Hepatocyte (in vitro differentiated cells): ENCODE data around the gene PRSS36. TPM values are rescaled to one million over a fixed set of nuclear protein-coding genes. Genes with fewer than 3 reads are reported as not detected.
"Not testable (repeated sequence)": the region's sequence is repeated elsewhere in the genome, so short reads cannot be mapped to it uniquely, and the experiment has no call there.

ENCODE experiments used
- DNase-seq: peaks from one replicate; pipeline ENCODE4 v3.0.0-alpha.2; 2016; ENCODE audit warnings: low spot score
- H2AFZ ChIP-seq: fragments of 200-600 bp; sonication (generic); 2 replicates; pipeline ENCODE4 v1.6.0; 2016; ENCODE audit warnings: antibody characterized with exemption, mild to moderate bottlenecking
- H3K27ac ChIP-seq: fragments of 200-600 bp; sonication (generic); 2 replicates; pipeline ENCODE4 v1.5.1; 2016; ENCODE audit warnings: mild to moderate bottlenecking
- H3K27me3 ChIP-seq: fragments of 200-600 bp; sonication (generic); 2 replicates; pipeline ENCODE4 v1.6.1; 2016
- H3K36me3 ChIP-seq: fragments of 200-600 bp; sonication (generic); replicated peaks from 2 replicates; pipeline ENCODE4 v1.5.1; 2016; ENCODE audit warnings: low read depth; ENCODE audit not compliant: insufficient read depth
- H3K4me1 ChIP-seq: fragments of 200-600 bp; sonication (generic); 2 replicates; pipeline ENCODE4 v1.5.1; 2016; ENCODE audit warnings: mild to moderate bottlenecking, moderate library complexity; ENCODE audit not compliant: insufficient read depth
- H3K4me2 ChIP-seq: fragments of 200-600 bp; sonication (generic); 2 replicates; pipeline ENCODE4 v1.6.0; 2016
- H3K4me3 ChIP-seq: fragments of 200-600 bp; sonication (generic); 2 replicates; pipeline ENCODE4 v1.5.1; 2016; ENCODE audit warnings: mild to moderate bottlenecking
- H3K79me2 ChIP-seq: fragments of 200-600 bp; sonication (generic); 2 replicates; pipeline ENCODE4 v1.6.0; 2017; ENCODE audit warnings: mild to moderate bottlenecking
- H3K9me2 ChIP-seq: fragments of 200-600 bp; sonication (generic); replicated peaks from 2 replicates; pipeline ENCODE4 v1.6.0; 2017; ENCODE audit warnings: mild to moderate bottlenecking; ENCODE audit not compliant: insufficient read depth
- H3K9me3 ChIP-seq: fragments of 200-600 bp; sonication (generic); 2 replicates; pipeline ENCODE4 v1.5.1; 2016; ENCODE audit warnings: low read depth, mild to moderate bottlenecking
- H4K20me1 ChIP-seq: fragments of 200-600 bp; sonication (generic); 2 replicates; pipeline ENCODE4 v1.6.0; 2016; ENCODE audit warnings: mild to moderate bottlenecking; ENCODE audit not compliant: insufficient read depth, poor library complexity, severe bottlenecking
- CTCF ChIP-seq: fragments of 200-600 bp; sonication (generic); IDR thresholded peaks from 2 replicates; pipeline ENCODE4 v1.5.1; 2016; ENCODE audit warnings: antibody characterized with exemption, mild to moderate bottlenecking; ENCODE audit not compliant: poor library complexity
- EZH2 ChIP-seq: fragments of 200-600 bp; sonication (generic); IDR thresholded peaks from 2 replicates; pipeline ENCODE4 v1.6.1; 2016; ENCODE audit warnings: antibody characterized with exemption, mild to moderate bottlenecking, borderline replicate concordance
- EZH2phosphoT487 ChIP-seq: fragments of 200-600 bp; sonication (generic); IDR thresholded peaks from one replicate; pipeline ENCODE4 v1.6.1; 2018; ENCODE audit warnings: antibody characterized with exemption, mild to moderate bottlenecking, low read depth, moderate library complexity; ENCODE audit not compliant: unreplicated experiment, severe bottlenecking
- WGBS: methylation state at CpG from one replicate; pipeline ENCODE4 v1.1.6; 2016; ENCODE audit warnings: low lambda C conversion rate; ENCODE audit errors: missing lambda C conversion rate; 5-methylcytosine and 5-hydroxymethylcytosine counted together
- polyA plus RNA-seq: library from polyadenylated mRNA; unstranded; fragments of >200 nt; fragmentation: Nextera tagmentation; extraction: Ambion mirVana; gene quantifications from 2 replicates; pipeline ENCODE4 v1.2.1, GENCODE V29; 2016
- total RNA-seq: library from RNA; depleted of rRNA; stranded (reverse); fragments of >200 nt; gene quantifications from 2 replicates; pipeline ENCODE4 v1.2.3, GENCODE V29; 2014

The PRSS36 gene
- total and polyA plus RNA-seq, 2 experiments from 2014 or later: 0.63 to 1.4 TPM

- Histone ChIP-seq H3K4me2 (peak within 1 kb of the TSS; percentile 80), H3K27me3 (no peaks in the 10 kb centered on the region), H3K9me3 (no peaks in the 10 kb centered on the region), H2AFZ (peak within 1 kb of the TSS; percentile 40), H3K4me1 (peaks cover 18% of the 10 kb centered on the region), H3K27ac (peak within 1 kb of the TSS; percentile 94), H4K20me1 (peaks cover 43% of the 10 kb centered on the region), H3K79me2 (peaks cover 48% of the 10 kb centered on the region), H3K9me2 (no peaks in the 10 kb centered on the region), H3K36me3 (no peaks in the 10 kb centered on the region), H3K4me3 (peak within 1 kb of the TSS; percentile 71)
- WGBS: under 1% methylated on average over 53 of the region's 69 CpGs
- no peak for TF ChIP-seq CTCF
- no peak for TF ChIP-seq EZH2
- TF ChIP-seq EZH2phosphoT487: no peak
- DNase-seq: peak; percentile 96
Measured at GRCh38 chr16:31179747-31180459, 30.0 kb upstream of the PRSS36 start, which contains the start of gene FUS. Gene FUS, plus strand, starts transcription at chr16:31180139. Its CDS starts 76 bp downstream, at chr16:31180215.

- peak overlapping the region; percentile 31 for H2AFZ ChIP-seq
- peaks cover 41% of the 10 kb centered on the region for H3K79me2 ChIP-seq
- peak overlapping the region; percentile 94 for H3K27ac ChIP-seq
- no peak for DNase-seq
- peaks cover 36% of the 10 kb centered on the region for H4K20me1 ChIP-seq
- H3K27me3 ChIP-seq: no peaks in the 10 kb centered on the region
- no peaks in the 10 kb centered on the region for H3K9me3 ChIP-seq
- peak overlapping the region; percentile 59 for H3K4me3 ChIP-seq
- no peaks in the 10 kb centered on the region for H3K36me3 ChIP-seq
- H3K4me1 ChIP-seq: peaks cover 18% of the 10 kb centered on the region
- peak overlapping the region; percentile 80 for H3K4me2 ChIP-seq
- no peaks in the 10 kb centered on the region for H3K9me2 ChIP-seq
- WGBS: 4% methylated on average over 22 of the region's 27 CpGs
- TF ChIP-seq EZH2phosphoT487 (no peak), EZH2 (no peak), CTCF (no peak)
Measured at GRCh38 chr16:31179219-31179746, 29.4 kb upstream of the PRSS36 start.

- Histone ChIP-seq H3K79me2 (peaks cover 20% of the 10 kb centered on the region), H3K4me1 (peaks cover 6% of the 10 kb centered on the region), H3K4me3 (no peak overlapping the region), H3K27me3 (no peaks in the 10 kb centered on the region), H3K9me3 (no peaks in the 10 kb centered on the region), H3K27ac (no peak overlapping the region), H3K4me2 (no peak overlapping the region), H3K36me3 (no peaks in the 10 kb centered on the region), H4K20me1 (peaks cover 15% of the 10 kb centered on the region), H3K9me2 (no peaks in the 10 kb centered on the region), H2AFZ (no peak overlapping the region)
- no peak for DNase-seq
- TF ChIP-seq EZH2: no peak
- no peak for TF ChIP-seq CTCF
- TF ChIP-seq EZH2phosphoT487: no peak
- WGBS: 79% methylated on average over 3 of the region's 3 CpGs
Measured at GRCh38 chr16:31177136-31177535, 27.3 kb upstream of the PRSS36 start.

- WGBS: no CpG with 5 or more reads among the region's 2 CpGs
- H3K4me1 ChIP-seq, H4K20me1 ChIP-seq, H3K4me2 ChIP-seq, H3K4me3 ChIP-seq, H3K27me3 ChIP-seq, H2AFZ ChIP-seq, DNase-seq, H3K9me3 ChIP-seq, H3K9me2 ChIP-seq, H3K36me3 ChIP-seq, H3K79me2 ChIP-seq: not testable (repeated sequence)
- peak overlapping the region; percentile 45 for H3K27ac ChIP-seq
Measured at GRCh38 chr16:31170048-31170447, 20.2 kb upstream of the PRSS36 start.
